HCT116 (cell line): Measurements from ENCODE around the gene ZNF443. TPM values are rescaled to one million over a fixed set of nuclear protein-coding genes. Genes with fewer than 3 reads are reported as not detected.

Experiments
- ATAC-seq: fragments of 200-7000 bp; cut with Tn5 transposase; 2 replicates; pipeline ENCODE4 v1.9.1; 2020; ENCODE audit warnings: mild to moderate bottlenecking, moderate library complexity
- BruUV-seq: library from RNA; stranded (reverse); fragments of 400-500 nt; replicated peaks from 2 replicates; lab custom pipeline; 2021; lab: Mats Ljungman, UMichigan
- CTCF ChIA-PET: fragments of 300-600 bp; sonication (Branson Sonifier 250); formaldehyde crosslinking; loops from one replicate; lab custom pipeline; 2021; ENCODE audit warnings: antibody characterized with exemption; lab: Charles Lee
- POLR2A ChIA-PET: fragments of 300-600, 350-600 bp; sonication (Branson Sonifier 250); formaldehyde crosslinking; loops from one replicate; lab custom pipeline; 2021; ENCODE audit warnings: antibody characterized with exemption; lab: Charles Lee
- RAD21 ChIA-PET, 2 experiments: fragments of 300-600 bp; sonication (Branson Sonifier 250); formaldehyde crosslinking; loops; one replicate each; lab custom pipeline; 2023; ENCODE audit warnings: low total read pairs in 2 of 2; ENCODE audit not compliant: uncharacterized antibody in 2 of 2, unreplicated experiment in 2 of 2, low non-redundant PET in 1 of 2; lab: Charles Lee
- DNase-seq: peaks from one replicate; pipeline ENCODE4 v3.0.0-alpha.2; 2010; ENCODE audit warnings: low read depth, low spot score
- H2AFZ ChIP-seq: fragments of 200-600 bp; shearing (Covaris generic), sonication (generic); 2 replicates; pipeline ENCODE4 v1.6.1; 2017; ENCODE audit warnings: low read depth, mixed run types, mixed read lengths, antibody characterized with exemption, low read length; ENCODE audit not compliant: poor library complexity, severe bottlenecking
- H3K27ac ChIP-seq: 2 replicates; pipeline ENCODE4 v1.5.1; 2012; ENCODE audit warnings: low read depth, low read length
- H3K27me3 ChIP-seq: fragments of 200-600 bp; sonication (generic); 2 replicates; pipeline ENCODE4 v1.6.1; 2016; ENCODE audit warnings: mixed run types, low read length, mixed read lengths; ENCODE audit not compliant: insufficient read depth
- H3K36me3 ChIP-seq, 2 experiments: fragments of 200-500 bp in 1 of 2; fragments of 200-600 bp in 1 of 2; sonication (Bioruptor generic) in 1 of 2; sonication (generic) in 1 of 2; 2 replicates each; pipeline versions ENCODE4 v1.5.1 to v1.6.1; 2014 to 2016; ENCODE audit warnings: low read length in 2 of 2, inconsistent platforms in 1 of 2, mixed read lengths in 1 of 2, mixed run types in 1 of 2; ENCODE audit not compliant: insufficient read depth in 2 of 2, control insufficient read depth in 1 of 2
- H3K4me1 ChIP-seq, 2 experiments: fragments of 200-600 bp in 1 of 2; sonication (generic) in 1 of 2; 2 replicates each; pipeline versions ENCODE4 v1.5.1 to v1.6.1; 2012 to 2017; ENCODE audit warnings: low read length in 2 of 2, inconsistent platforms in 1 of 2, mild to moderate bottlenecking in 1 of 2, mixed read lengths in 1 of 2, mixed run types in 1 of 2, moderate library complexity in 1 of 2; ENCODE audit not compliant: insufficient read depth in 2 of 2, control insufficient read depth in 1 of 2
- H3K4me2 ChIP-seq: fragments of 200-600 bp; sonication (generic); 2 replicates; pipeline ENCODE4 v1.6.1; 2017; ENCODE audit warnings: mixed run types, low read length, mixed read lengths
- H3K4me3 ChIP-seq, 2 experiments: fragments of 200-600 bp in 1 of 2; sonication (generic) in 1 of 2; replicated peaks in 1 of 2; 2 replicates each; pipeline ENCODE4 v1.5.1; 2011 to 2016; ENCODE audit warnings: low read length in 2 of 2, control low read depth in 1 of 2, low read depth in 1 of 2, mild to moderate bottlenecking in 1 of 2, mixed read lengths in 1 of 2, mixed run types in 1 of 2
- H3K79me2 ChIP-seq: fragments of 200-600 bp; sonication (generic); 2 replicates; pipeline ENCODE4 v1.6.1; 2017; ENCODE audit warnings: mild to moderate bottlenecking, mixed run types, low read length, moderate library complexity, mixed read lengths; ENCODE audit not compliant: insufficient read depth
- H3K9ac ChIP-seq: fragments of 200-600 bp; sonication (generic); 2 replicates; pipeline ENCODE4 v1.6.1; 2016; ENCODE audit warnings: low read length, mixed read lengths
- H3K9me2 ChIP-seq: fragments of 200-600 bp; sonication (generic), shearing (Covaris generic); 2 replicates; pipeline ENCODE4 v1.6.1; 2017; ENCODE audit warnings: mixed run types, mild to moderate bottlenecking, moderate library complexity; ENCODE audit not compliant: insufficient read depth
- H3K9me3 ChIP-seq, 2 experiments: fragments of 200-500 bp in 1 of 2; fragments of 200-600 bp in 1 of 2; sonication (Bioruptor generic) in 1 of 2; sonication (generic) in 1 of 2; 2 replicates each; pipeline ENCODE4 v1.6.1; 2014 to 2017; ENCODE audit warnings: low read length in 2 of 2, mixed read lengths in 2 of 2, inconsistent platforms in 1 of 2, low read depth in 1 of 2, mild to moderate bottlenecking in 1 of 2, mixed run types in 1 of 2, moderate library complexity in 1 of 2; ENCODE audit not compliant: control insufficient read depth in 1 of 2, insufficient read depth in 1 of 2
- H4K20me1 ChIP-seq: fragments of 200-600 bp; sonication (generic), shearing (Covaris generic); 2 replicates; pipeline ENCODE4 v1.6.1; 2017; ENCODE audit warnings: mixed run types, mild to moderate bottlenecking, moderate library complexity; ENCODE audit not compliant: insufficient read depth
- EGR1 ChIP-seq: IDR thresholded peaks from 2 replicates; pipeline ENCODE4 v1.6.1; 2012; ENCODE audit warnings: low read depth
- ELF1 ChIP-seq: IDR thresholded peaks from 2 replicates; pipeline ENCODE4 v1.6.1; 2012; ENCODE audit warnings: low read depth, borderline replicate concordance
- JUND ChIP-seq: IDR thresholded peaks from 2 replicates; pipeline ENCODE4 v1.6.1; 2012
- POLR2AphosphoS5 ChIP-seq: IDR thresholded peaks from 2 replicates; pipeline ENCODE4 v1.6.1; 2011; ENCODE audit warnings: mild to moderate bottlenecking, low read depth, low read length, moderate library complexity
- SP1 ChIP-seq: IDR thresholded peaks from 2 replicates; pipeline ENCODE4 v1.6.1; 2012; ENCODE audit warnings: low read depth
- TCF7L2 ChIP-seq: IDR thresholded peaks from 2 replicates; pipeline ENCODE4 v1.7.0; 2011; ENCODE audit warnings: borderline replicate concordance, inconsistent platforms; ENCODE audit not compliant: insufficient read depth, insufficient read length; ENCODE audit errors: extremely low read depth
- ZFX ChIP-seq: fragments of 450-650 bp; IDR thresholded peaks from 2 replicates; pipeline ENCODE4 v1.6.1; 2017
- ZNF274 ChIP-seq: fragments of 200-500 bp; sonication (Bioruptor generic); IDR thresholded peaks from 2 replicates; pipeline ENCODE4 v1.6.1; 2014; ENCODE audit warnings: mild to moderate bottlenecking, low read depth, low read length, inconsistent platforms
- intact Hi-C: fragments of 100-400 bp; cut with micrococcal nuclease; formaldehyde crosslinking; loops from 2 replicates; pipeline ENCODE4 v1.10.0; 2022
- total RNA-seq: library from RNA; stranded (reverse); gene quantifications from one replicate; pipeline ENCODE4 v1.2.1, GENCODE V29; 2021; ENCODE audit not compliant: unreplicated experiment
- TF ChIP-seq, protein P1 (sequence below), 3 experiments: fragments of 200-600 bp in 1 of 3; sonication (generic) in 1 of 3; IDR thresholded peaks in 2 of 3; conservative IDR thresholded peaks in 1 of 3; 2 replicates each; pipeline ENCODE4 v1.5.1; 2012 to 2017; ENCODE audit warnings: low read depth in 2 of 3, low read length in 2 of 3, antibody characterized with exemption in 1 of 3, borderline replicate concordance in 1 of 3, control low read depth in 1 of 3, mild to moderate bottlenecking in 1 of 3, mixed read lengths in 1 of 3, mixed run types in 1 of 3, moderate library complexity in 1 of 3; ENCODE audit not compliant: insufficient read depth in 1 of 3
- TF ChIP-seq, protein P2 (sequence below): IDR thresholded peaks from 2 replicates; pipeline ENCODE4 v1.6.1; 2012; ENCODE audit warnings: low read depth

The ZNF443 gene
- total RNA-seq, 1 experiment from 2014 or later: 2.9 TPM

DNA sequence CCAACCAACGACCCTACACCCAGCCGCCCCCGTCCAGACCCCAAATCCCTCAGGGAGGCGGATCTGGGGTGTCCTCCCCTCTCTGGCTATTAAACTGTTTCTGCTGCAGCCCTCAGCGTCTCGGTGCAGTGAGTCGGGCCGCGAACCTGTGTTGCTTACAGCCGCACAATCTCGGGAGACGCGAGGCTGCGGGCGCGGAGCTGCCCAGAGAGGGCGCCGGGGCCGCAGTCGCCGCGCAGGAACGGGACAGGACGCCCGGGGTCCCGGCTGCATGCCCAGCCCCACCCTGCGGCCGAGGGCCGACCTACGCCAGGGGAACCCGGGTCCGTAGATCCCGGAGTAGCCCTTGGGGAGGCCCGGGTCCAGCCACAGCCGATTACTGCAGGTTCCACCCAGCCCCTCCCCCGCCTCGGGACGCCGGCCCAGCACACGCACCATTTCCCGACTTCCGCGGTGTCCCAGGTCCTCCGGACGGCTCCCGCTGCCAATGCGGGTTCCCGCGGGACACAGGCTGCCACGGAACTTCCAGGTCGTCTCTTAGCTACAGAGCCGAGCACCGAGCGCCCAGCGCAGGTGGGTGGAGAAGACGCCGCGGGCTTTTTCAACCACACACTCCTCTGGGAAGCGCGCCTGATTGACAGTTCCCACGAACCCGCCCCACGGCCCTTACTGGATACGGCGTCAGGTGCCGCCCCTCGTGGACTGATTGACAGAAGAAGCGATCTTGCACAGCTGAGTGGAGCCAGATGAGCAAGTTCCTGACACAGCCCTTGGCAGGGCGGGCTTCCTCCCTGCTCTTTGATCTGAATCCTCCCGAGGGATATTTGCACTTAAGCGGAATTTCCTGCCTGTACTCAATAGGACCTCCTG lies 40.0 kb downstream of the ZNF443 start, which contains the start of gene ZNF799:
TSS of gene ZNF799 (minus strand) at position 639 of the 870 bp plus-strand sequence. CDS start at position 438, 201 bp downstream.
- intact Hi-C loops: loop anchor here (2.0 to 5.0 kb wide), 4 partner anchors 41 to 662 kb away; partner anchors contain the start of genes ZNF44, ZNF443, ZNF490 and ZNF791
- CTCF ChIA-PET: no interaction called here

More for the DNA sequence above, 40.0 kb downstream of the ZNF443 start, which contains the start of gene ZNF799:
- 0 out of 2 replicates have a peak, but pooled peaks cover 6% of the 10 kb centered on the region for H3K79me2 ChIP-seq
- H3K4me1 ChIP-seq: peaks cover 3 to 9% of the 10 kb centered on the region in 2 experiments; a peak in 2 of 4 replicates
- H3K9me2 ChIP-seq: no peaks in the 10 kb centered on the region
- peak within 1 kb of the TSS; percentile 76 for H3K27ac ChIP-seq
- ATAC-seq (peak; percentile 95), DNase-seq (peak; percentile 94)
- H3K4me3 ChIP-seq: peak within 1 kb of the TSS; percentile 72 to 82
- H4K20me1 ChIP-seq: no peaks in the 10 kb centered on the region
- H3K9me3 ChIP-seq: no peaks in the 10 kb centered on the region
- peak; percentile 66; the same call in 1 of the 2 replicates for TF ChIP-seq SP1
- TF ChIP-seq, protein P1, sequence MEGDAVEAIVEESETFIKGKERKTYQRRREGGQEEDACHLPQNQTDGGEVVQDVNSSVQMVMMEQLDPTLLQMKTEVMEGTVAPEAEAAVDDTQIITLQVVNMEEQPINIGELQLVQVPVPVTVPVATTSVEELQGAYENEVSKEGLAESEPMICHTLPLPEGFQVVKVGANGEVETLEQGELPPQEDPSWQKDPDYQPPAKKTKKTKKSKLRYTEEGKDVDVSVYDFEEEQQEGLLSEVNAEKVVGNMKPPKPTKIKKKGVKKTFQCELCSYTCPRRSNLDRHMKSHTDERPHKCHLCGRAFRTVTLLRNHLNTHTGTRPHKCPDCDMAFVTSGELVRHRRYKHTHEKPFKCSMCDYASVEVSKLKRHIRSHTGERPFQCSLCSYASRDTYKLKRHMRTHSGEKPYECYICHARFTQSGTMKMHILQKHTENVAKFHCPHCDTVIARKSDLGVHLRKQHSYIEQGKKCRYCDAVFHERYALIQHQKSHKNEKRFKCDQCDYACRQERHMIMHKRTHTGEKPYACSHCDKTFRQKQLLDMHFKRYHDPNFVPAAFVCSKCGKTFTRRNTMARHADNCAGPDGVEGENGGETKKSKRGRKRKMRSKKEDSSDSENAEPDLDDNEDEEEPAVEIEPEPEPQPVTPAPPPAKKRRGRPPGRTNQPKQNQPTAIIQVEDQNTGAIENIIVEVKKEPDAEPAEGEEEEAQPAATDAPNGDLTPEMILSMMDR (IDR thresholded peaks at IDR 0.05 in 2 of 3, conservative IDR thresholded peaks at IDR 0.05 in 1 of 3; ENCODE audit: borderline replicate concordance in 1 of 3, insufficient read depth in 1 of 3, low read depth in 2 of 3, low read length in 2 of 3): 0 out of 6 replicates have a peak, but pooled peaks of 1 of the 3 experiments have one; percentile 16
- TF ChIP-seq TCF7L2: peak; percentile 91
- TF ChIP-seq, protein P2, sequence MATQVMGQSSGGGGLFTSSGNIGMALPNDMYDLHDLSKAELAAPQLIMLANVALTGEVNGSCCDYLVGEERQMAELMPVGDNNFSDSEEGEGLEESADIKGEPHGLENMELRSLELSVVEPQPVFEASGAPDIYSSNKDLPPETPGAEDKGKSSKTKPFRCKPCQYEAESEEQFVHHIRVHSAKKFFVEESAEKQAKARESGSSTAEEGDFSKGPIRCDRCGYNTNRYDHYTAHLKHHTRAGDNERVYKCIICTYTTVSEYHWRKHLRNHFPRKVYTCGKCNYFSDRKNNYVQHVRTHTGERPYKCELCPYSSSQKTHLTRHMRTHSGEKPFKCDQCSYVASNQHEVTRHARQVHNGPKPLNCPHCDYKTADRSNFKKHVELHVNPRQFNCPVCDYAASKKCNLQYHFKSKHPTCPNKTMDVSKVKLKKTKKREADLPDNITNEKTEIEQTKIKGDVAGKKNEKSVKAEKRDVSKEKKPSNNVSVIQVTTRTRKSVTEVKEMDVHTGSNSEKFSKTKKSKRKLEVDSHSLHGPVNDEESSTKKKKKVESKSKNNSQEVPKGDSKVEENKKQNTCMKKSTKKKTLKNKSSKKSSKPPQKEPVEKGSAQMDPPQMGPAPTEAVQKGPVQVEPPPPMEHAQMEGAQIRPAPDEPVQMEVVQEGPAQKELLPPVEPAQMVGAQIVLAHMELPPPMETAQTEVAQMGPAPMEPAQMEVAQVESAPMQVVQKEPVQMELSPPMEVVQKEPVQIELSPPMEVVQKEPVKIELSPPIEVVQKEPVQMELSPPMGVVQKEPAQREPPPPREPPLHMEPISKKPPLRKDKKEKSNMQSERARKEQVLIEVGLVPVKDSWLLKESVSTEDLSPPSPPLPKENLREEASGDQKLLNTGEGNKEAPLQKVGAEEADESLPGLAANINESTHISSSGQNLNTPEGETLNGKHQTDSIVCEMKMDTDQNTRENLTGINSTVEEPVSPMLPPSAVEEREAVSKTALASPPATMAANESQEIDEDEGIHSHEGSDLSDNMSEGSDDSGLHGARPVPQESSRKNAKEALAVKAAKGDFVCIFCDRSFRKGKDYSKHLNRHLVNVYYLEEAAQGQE: no peak
- peak; percentile 29; the same call in 1 of the 2 replicates for TF ChIP-seq ELF1
- peak; percentile 40 for TF ChIP-seq ZFX
- peak; percentile 64 for TF ChIP-seq POLR2AphosphoS5
- no peak for TF ChIP-seq JUND
- TF ChIP-seq ZNF274: no peak
- TF ChIP-seq EGR1: peak; percentile 59
- H3K27me3 ChIP-seq: no peaks in the 10 kb centered on the region
- BruUV-seq: no TSS peak
- H3K9ac ChIP-seq: peak within 1 kb of the TSS; percentile 78
- H3K4me2 ChIP-seq: peak within 1 kb of the TSS; percentile 88
- H2AFZ ChIP-seq: peak within 1 kb of the TSS; percentile 86
- RAD21 ChIA-PET: no interaction called here
- POLR2A ChIA-PET: interaction anchor here (0.9 kb wide), 1 partner anchor 210 kb away, joined by 3 read pairs; the partner anchor contains the start of genes ZNF490 and ZNF791
- no peaks in the 10 kb centered on the region for H3K36me3 ChIP-seq
